A673 (cell line): ENCODE results near the gene TBCD.

Source experiments
- CTCF ChIP-seq: fragments of 300-800, 200-600 bp; sonication (generic); conservative IDR thresholded peaks from 2 replicates; pipeline ENCODE4 v1.5.1; 2017; ENCODE audit warnings: low read depth, mild to moderate bottlenecking, antibody characterized with exemption, low read length, moderate library complexity, mixed read lengths
- EZH2 ChIP-seq: fragments of 200-600 bp; sonication (generic); IDR thresholded peaks from 2 replicates; pipeline ENCODE4 v1.6.1; 2017; ENCODE audit warnings: borderline replicate concordance, low read depth, mild to moderate bottlenecking, mixed read lengths, antibody characterized with exemption, low read length; ENCODE audit not compliant: poor library complexity, severe bottlenecking

GRCh38 chr17:82859431-82860403 is 107.9 kb downstream of the TBCD start:
- no peak for TF ChIP-seq CTCF
- no peak for TF ChIP-seq EZH2
